Measurements from ENCODE around the gene PKN2. TPM values are rescaled to one million over a fixed set of nuclear protein-coding genes. Genes with fewer than 3 reads are reported as not detected.

The PKN2 gene
- total RNA-seq, result 16.3 and 16.6 TPM in 2 replicates

DNA sequence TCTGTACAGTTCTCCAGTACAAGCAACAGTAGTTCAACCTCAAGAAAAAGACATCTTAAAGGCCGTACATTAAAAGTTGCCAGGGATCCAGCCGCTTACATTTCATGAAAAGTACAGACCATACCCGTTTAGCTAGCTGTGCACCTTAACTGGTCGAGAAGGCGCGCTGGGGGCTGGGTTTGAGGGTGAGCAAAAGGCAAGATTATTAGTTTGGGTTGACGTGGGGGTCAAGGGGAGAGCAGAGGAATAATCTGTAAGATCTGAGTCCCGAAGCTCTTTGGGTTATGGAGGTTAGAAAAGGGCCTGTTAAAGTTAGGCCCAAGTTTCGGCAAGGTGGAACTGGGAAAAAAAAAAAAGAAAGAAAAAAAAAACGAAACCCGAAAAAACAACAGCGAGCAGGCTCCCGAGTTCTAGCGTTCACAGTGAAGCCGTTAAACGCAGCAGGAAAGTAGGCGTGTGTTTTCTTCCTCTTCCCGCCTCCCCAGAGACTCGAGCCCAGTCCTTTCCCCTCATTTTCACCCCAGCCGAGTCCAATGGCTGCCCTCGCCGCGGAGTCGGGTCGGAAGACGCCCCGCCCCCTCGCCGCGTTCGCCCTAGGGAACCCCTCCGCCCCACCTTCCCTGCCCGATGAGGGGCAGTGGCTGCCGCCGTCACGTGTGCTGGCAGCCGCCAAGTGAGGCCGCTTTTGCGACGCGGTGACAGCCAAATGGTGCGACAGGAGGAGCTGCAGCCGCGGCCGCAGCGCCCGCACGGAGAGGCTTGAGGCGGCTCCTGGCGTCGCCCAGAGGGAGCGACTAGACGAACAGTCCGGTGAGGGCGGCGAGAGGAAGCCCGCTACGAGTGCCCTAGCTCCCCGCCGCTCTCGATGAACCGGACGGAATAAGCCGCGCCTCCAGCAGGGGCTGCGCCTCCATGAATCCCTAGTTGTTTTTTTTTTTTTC is at the start of gene PKN2:
Gene PKN2, plus strand, starts transcription at position 733 of the 941 bp plus-strand sequence. CDS start 308 bp downstream, outside the sequence.
- DNase-seq (ENCODE audit: low read depth in 2 of 2), result peak; percentile 99

- DNase-seq (ENCODE audit: low read depth in 2 of 2), result no peak
These were observed 49.5 kb upstream of the PKN2 start for GRCh38 chr1:88634538-88634937.

DNA sequence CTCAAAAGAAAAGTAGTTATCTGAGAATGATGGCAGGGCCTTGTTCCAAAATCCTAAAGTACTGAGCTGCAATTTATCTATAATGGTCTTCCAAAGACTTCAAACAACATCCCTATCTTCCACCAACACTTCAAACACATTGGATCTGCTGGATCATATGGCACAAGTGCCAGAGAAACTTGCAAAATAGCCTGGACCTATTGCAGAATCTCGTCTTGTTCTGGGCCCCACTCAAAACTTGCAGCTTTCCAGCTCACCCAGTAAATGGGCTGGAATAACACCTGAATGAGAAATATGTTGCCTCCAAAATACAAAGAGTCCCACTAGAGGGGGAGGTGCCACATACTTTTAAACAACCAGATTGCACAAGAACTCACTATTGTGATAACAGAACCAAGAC is 44.0 kb upstream of the PKN2 start:
- DNase-seq (ENCODE audit: low read depth in 2 of 2), result no peak

GRCh38 chr1:88645886-88646285 is 38.2 kb upstream of the PKN2 start:
- no peak for DNase-seq (ENCODE audit: low read depth in 2 of 2)

DNA sequence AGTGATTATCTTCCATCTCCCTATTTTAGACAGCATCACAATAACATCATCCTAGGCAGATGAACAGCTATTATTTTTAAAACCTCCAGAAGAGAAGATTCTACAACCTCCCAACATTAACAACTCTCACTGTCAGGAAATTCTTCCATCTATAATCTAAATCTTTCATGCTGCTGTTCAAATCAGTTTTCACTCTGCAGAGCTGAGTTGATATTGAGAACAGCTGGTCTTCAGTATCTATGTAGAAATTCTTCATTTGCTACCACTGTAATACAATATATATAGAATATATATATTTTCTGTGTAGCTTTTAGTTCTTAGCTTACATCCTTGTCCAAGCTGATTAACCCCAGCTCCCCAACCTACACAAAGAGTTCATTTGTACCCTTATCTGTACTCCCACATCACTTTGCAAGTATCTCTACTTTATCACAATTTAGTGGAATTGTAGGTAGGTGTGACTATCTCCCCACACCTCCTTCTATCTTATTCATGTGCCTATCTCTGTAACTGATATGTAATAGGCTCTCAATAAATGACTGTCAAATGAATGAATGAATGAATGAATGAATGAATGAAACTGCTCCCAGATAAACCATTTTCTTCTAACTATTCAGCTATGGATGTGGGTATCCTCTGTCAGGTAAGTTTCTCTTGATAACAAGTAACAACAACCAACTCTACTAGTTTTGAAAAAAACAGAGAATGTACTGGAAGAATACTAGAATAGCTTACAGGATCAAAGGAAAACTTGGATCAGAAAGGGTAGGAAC is 37.4 kb upstream of the PKN2 start:
- no peak for DNase-seq (ENCODE audit: low read depth in 2 of 2)

GRCh38 chr1:88647249-88647645 is 36.8 kb upstream of the PKN2 start:
- no peak for DNase-seq (ENCODE audit: low read depth in 2 of 2)

DNA sequence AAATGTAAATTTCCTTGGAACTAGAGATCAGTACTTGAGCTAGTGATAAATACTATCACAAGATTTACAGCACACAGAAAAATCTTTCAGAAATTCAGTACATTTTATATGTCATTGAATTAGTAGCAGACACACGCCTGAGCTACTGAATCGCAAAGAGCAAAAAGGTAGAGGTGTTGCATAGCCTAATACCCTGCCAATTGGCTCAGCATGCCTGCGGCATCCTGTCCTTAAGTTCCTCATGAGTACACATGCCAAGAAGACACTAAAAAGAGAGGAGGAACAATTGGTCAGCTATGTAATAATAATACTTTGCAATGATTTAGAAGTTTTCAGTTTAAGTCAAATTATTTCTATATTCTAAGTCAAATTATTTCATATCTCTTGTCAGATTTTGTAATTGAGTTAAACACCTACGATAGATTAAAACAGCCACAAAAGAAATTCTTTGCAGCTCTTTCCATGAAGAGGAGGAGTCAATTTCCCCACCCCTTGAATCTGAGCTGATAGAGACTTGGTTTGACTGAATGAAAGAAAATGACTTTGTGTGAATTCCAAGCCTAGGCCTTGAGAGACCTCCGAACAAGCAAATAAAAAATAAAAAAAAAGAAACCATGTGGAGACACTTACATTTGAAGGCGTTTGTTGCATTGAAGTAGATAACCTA is 36.2 kb upstream of the PKN2 start:
- DNase-seq (ENCODE audit: low read depth in 2 of 2), result no peak

- DNase-seq (ENCODE audit: low read depth in 2 of 2), result no peak
These were observed 35.4 kb upstream of the PKN2 start for GRCh38 chr1:88648706-88649105.

- no peak for DNase-seq (ENCODE audit: low read depth in 2 of 2)
These were observed 34.1 kb upstream of the PKN2 start for GRCh38 chr1:88649932-88650331.

DNA sequence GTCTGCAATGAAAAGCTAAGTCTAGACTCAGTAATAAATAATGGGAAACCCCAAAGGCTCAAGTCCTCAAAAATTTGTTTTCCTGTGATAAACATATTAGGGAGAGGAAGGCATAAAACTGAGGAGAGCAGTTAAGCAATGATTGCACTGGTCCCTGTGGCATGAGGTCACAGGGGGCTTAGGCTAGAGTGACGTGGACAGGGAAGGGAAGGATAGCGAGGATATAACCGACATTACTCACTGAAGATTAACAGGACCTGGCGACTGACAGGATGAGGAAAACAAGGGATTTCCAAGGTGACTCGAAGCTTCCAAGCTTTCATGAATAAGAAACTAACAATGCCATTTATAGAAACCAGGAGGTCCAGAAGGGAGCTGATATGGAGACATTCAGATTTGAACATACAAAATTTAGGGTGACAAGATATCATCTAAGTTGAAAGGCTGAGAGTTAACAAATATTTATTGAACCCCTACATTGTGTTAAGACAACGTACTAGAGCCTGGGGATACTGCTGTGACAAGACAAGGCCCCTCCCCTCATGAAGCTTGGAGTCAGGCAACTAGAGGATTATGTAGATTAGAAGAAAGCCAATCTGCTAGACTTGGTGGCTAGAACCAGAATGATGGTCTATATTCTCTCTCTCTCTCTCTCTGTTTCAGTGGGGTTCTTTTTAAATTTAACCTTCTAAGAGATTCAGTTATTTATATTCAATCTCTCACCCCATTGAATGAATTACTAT is 33.2 kb upstream of the PKN2 start:
- peak in 1 of 2 donors; percentile 1 for DNase-seq (ENCODE audit: low read depth in 2 of 2)

DNA sequence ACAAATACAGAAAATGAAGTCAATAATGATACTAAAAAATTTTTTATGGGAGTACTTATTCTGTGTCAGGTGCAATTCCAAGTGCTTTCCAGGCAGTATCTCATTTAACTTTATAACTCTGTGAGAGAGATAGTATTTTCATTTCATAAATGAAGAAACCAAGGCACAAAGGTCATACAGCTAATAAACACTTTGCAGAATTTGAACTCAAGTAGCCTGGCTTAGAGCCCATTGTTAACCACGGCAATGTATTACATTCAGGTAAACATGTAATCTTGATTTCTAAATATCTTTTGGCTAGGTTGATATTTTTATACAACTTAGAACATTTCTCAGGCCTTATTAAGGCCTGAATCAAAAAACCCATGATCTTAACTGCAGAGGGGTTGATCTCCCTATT is 28.9 kb upstream of the PKN2 start:
- no peak for DNase-seq (ENCODE audit: low read depth in 2 of 2)

- DNase-seq (ENCODE audit: low read depth in 2 of 2), result peak; percentile 44 to 55
These were observed 28.3 kb upstream of the PKN2 start for GRCh38 chr1:88655685-88656299.

- no peak for DNase-seq (ENCODE audit: low read depth in 2 of 2)
These were observed 25.7 kb upstream of the PKN2 start for GRCh38 chr1:88658419-88658818.

- DNase-seq (ENCODE audit: low read depth in 2 of 2), result no peak
These were observed 24.5 kb upstream of the PKN2 start for GRCh38 chr1:88659552-88659951.

DNA sequence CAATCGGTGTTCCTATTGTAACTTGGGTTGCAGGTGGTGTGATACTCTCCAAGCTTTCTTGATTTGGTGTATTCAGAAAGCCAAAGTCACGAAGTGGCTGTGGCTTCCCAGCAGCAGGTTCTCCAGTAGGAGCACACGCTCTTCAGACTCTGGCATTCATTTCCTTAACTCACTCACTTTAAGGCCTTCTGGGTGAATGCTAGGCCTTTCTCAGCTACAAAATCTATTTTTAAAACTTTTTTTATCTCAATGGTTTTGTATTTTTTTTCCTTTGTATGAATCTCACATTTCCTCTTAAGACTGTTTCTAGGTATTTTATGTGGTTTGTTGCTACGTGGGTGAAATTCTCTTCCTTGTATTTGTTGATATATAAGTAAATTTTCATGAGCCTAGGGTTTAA is 22.9 kb upstream of the PKN2 start:
- no peak for DNase-seq (ENCODE audit: low read depth in 2 of 2)

GRCh38 chr1:88661951-88662699 is 21.9 kb upstream of the PKN2 start:
- no peak for DNase-seq (ENCODE audit: low read depth in 2 of 2)

DNA sequence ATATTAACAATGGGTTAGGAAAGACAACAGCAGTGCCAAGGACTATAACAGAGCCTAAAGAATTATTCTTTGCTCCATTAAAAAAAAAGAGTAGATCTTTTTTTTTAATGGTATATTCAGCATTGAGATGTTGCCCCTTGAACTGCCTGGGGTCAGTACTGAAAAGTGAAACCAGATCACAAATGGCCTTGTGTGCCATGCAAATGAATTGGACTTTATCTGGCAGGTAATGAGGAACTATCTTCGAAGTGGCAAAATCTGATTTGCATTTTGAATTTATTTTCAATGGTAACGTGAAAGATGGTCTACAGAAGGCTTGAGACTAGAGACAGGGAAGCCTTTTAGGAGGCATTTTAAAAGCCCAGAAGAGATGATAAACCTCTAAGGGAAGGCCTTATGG is 21.4 kb upstream of the PKN2 start:
- no peak for DNase-seq (ENCODE audit: low read depth in 2 of 2)

DNA sequence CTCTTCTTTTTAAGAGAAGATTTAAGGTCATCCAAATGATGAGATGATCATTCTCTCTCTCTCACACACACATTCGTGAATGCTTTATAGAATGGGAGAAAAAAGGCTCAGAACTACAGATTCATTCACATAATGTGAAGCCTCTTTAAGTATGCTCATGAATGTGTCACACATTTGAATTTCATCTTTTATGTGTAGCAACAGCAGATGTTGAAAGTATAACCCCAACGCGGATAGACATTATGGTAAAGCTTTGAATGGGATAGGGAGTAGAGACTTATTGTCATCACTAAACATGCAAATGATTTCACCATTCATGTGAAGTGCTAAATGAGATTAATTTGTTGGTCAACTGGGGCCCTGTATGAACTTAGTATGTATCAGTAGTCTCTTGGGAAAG is 15.7 kb upstream of the PKN2 start:
- no peak for DNase-seq (ENCODE audit: low read depth in 2 of 2)

DNA sequence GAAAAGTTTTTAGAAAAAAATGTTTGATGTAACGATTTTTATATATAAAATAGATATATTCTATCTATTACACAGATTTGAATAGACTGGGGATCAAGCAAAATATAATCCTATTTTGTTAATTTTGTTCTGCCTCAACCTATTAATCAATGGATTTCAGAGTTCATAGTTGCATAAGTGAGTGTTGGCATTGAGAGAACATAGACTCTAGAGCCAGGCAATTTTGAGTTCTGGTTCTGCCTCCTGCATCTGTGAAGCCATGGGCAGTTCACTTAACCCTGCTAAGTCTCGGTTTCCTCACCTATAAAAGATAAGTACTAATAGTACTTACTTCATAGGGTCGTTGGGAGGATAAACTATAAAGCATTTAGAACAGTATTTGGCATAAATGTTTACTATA is 13.6 kb upstream of the PKN2 start:
- DNase-seq (ENCODE audit: low read depth in 2 of 2), result no peak

DNA sequence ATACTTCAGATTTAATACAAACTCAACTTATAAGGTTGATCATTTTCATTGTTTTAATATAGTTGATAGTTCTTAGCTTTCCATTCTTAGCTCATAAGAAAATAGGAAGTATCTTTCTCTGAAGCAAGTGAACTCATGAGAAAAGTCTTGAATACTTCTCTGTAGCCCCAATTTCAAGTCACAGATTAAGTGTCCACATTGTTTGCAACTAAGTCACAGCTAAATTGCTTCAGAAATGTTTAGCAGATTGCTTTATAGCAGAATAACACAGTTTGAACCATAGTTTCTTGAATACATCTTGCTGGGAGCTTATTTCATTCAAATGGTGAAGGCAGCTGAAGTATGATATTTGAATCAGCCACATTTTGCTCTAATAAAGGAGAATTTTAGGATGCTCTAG is 10.6 kb upstream of the PKN2 start:
- no peak for DNase-seq (ENCODE audit: low read depth in 2 of 2)
